Kidney epithelial cell (primary cell): ENCODE data around the gene PHLPP1. TPM values are rescaled to one million over a fixed set of nuclear protein-coding genes. Genes with fewer than 3 reads are reported as not detected.

ENCODE experiments used
- DNase-seq: peaks from one replicate; pipeline ENCODE4 v3.0.0-alpha.2; 2010; ENCODE audit warnings: low read depth
- H3K27me3 ChIP-seq: 2 replicates; pipeline ENCODE4 v1.6.0; 2011; ENCODE audit warnings: low read length; ENCODE audit not compliant: control insufficient read depth, insufficient read depth
- H3K36me3 ChIP-seq: 2 replicates; pipeline ENCODE4 v1.5.1; 2011; ENCODE audit warnings: low read length; ENCODE audit not compliant: control insufficient read depth, insufficient read depth
- H3K4me3 ChIP-seq: 2 replicates; pipeline ENCODE4 v1.5.1; 2011; ENCODE audit warnings: low read depth, mild to moderate bottlenecking, control low read depth, low read length
- total RNA-seq: library from RNA; depleted of rRNA; stranded (reverse); fragments of >200 nt; gene quantifications from 2 replicates; pipeline ENCODE4 v1.2.3, GENCODE V29; 2015
- TF ChIP-seq, protein P1 (sequence below): IDR thresholded peaks from 2 replicates; pipeline ENCODE4 v1.5.1; 2011; ENCODE audit warnings: mild to moderate bottlenecking, moderate library complexity, low read length, control low read depth, inconsistent platforms; ENCODE audit not compliant: insufficient read depth, poor library complexity, severe bottlenecking

PHLPP1 gene
- total RNA-seq, 1 donor from 2014 or later: 4.4 TPM

DNA sequence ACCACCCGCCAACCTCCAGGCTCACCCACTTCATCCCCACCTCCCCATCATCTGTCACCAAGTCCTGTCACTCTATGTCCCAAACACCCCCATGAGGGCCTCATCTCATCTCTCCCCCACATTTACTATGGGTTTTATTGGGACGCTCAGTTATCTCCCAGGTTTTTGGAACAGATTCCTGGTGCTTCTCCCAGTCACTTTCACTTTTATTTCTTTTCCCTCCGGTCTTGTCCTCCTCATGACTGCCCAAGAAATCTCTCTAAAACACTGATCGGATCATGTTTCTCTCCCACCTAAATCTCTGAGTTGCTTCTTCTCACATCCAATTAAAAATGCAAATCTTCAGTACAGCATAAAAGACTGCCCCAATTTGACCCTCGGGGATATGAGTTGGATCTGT lies 273.1 kb downstream of the PHLPP1 start:
- TF ChIP-seq, protein P1, sequence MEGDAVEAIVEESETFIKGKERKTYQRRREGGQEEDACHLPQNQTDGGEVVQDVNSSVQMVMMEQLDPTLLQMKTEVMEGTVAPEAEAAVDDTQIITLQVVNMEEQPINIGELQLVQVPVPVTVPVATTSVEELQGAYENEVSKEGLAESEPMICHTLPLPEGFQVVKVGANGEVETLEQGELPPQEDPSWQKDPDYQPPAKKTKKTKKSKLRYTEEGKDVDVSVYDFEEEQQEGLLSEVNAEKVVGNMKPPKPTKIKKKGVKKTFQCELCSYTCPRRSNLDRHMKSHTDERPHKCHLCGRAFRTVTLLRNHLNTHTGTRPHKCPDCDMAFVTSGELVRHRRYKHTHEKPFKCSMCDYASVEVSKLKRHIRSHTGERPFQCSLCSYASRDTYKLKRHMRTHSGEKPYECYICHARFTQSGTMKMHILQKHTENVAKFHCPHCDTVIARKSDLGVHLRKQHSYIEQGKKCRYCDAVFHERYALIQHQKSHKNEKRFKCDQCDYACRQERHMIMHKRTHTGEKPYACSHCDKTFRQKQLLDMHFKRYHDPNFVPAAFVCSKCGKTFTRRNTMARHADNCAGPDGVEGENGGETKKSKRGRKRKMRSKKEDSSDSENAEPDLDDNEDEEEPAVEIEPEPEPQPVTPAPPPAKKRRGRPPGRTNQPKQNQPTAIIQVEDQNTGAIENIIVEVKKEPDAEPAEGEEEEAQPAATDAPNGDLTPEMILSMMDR: no peak
- H3K4me3 ChIP-seq: no peak overlapping the region
- H3K27me3 ChIP-seq: peaks cover 3% of the 10 kb centered on the region
- H3K36me3 ChIP-seq: no peaks in the 10 kb centered on the region
- DNase-seq: no peak

GRCh38 chr18:62989195-62989594 lies 273.9 kb downstream of the PHLPP1 start:
- TF ChIP-seq, protein P1: no peak
- Histone ChIP-seq H3K27me3 (peaks cover 3% of the 10 kb centered on the region), H3K36me3 (no peaks in the 10 kb centered on the region), H3K4me3 (no peak overlapping the region)
- no peak for DNase-seq

- TF ChIP-seq, protein P1: no peak
Observed at GRCh38 chr18:62990653-62991052, 275.3 kb downstream of the PHLPP1 start.

GRCh38 chr18:62991389-62991788 lies 276.0 kb downstream of the PHLPP1 start:
- no peak for DNase-seq
- H3K4me3 ChIP-seq: no peak overlapping the region
- no peaks in the 10 kb centered on the region for H3K36me3 ChIP-seq
- peaks cover 3% of the 10 kb centered on the region for H3K27me3 ChIP-seq
- TF ChIP-seq, protein P1: no peak

More at GRCh38 chr18:62990653-62991052, 275.3 kb downstream of the PHLPP1 start:
- peaks cover 3% of the 10 kb centered on the region for H3K27me3 ChIP-seq
- no peaks in the 10 kb centered on the region for H3K36me3 ChIP-seq
- H3K4me3 ChIP-seq: no peak overlapping the region
- no peak for DNase-seq

DNA sequence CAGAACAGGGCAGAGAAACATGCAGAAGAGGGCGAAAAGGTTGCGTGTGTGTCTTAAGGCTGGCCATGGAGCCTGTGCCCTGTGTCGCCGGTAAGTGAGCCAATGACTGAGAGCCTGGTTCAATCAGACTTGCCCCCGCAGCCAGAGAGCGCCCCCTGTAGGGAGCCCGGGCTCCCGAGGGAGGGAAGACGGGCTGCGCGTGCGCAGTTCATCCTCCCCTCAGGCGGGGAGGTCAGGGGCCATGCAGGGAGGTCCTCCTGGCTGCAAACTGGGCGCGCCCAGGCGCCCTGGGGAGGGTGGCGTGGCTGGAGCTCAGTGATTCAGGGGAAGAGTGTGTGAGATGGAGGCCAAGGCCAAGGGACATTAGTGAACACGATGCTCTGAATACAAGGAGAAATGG lies 276.6 kb downstream of the PHLPP1 start:
- TF ChIP-seq, protein P1: no peak
- no peak overlapping the region for H3K4me3 ChIP-seq
- DNase-seq: no peak

GRCh38 chr18:62992877-62993365 lies 277.6 kb downstream of the PHLPP1 start:
- no peaks in the 10 kb centered on the region for H3K36me3 ChIP-seq
- TF ChIP-seq, protein P1: no peak
- H3K4me3 ChIP-seq: no peak overlapping the region
- peaks cover 3% of the 10 kb centered on the region for H3K27me3 ChIP-seq
- DNase-seq: no peak

More for the DNA sequence above, 276.6 kb downstream of the PHLPP1 start:
- H3K36me3 ChIP-seq: no peaks in the 10 kb centered on the region
- peaks cover 3% of the 10 kb centered on the region for H3K27me3 ChIP-seq
